Measurements from ENCODE around the gene GBA3.

GBA3 gene

DNA sequence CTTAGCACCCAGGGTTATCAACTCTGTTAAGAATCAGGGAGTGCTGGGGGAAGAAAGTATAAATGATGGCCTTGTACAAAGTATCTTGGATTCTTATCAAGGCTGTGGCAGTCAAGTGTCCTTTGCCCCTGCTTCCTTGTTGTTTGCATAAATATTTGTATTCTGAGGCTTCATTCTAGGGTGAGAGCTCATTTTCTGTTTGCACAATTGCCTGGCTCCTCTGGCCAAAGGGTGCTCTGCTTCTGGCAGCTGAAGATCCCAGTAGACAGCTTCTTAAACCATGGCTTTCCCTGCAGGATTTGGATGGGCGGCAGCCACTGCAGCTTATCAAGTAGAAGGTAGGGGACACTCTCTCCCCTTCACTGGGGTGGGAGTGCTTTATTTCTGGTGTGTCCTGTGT is at the start of gene GBA3:
GBA3 (plus strand) TSS at position 202 of the 400 bp plus-strand sequence.
- no peak for FAIRE-seq

DNA sequence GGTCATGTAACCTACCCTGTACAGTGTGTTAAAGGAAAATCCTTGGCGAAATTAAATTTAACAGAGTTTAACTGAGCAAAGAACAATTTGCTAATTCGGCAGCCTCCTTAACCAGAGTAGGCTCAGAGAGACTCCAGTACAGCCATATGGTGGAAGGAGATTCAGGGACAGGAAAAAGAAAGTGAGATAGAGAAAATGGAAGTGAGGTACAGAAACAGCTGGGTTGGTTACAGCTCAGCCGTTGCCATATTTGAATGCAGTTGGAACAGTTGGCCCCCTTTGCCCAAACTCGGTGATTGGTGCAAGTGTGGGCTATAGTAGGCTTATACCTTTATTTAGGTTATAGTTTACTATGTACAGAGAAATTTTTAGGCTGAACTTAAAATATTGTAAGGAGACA is 48.8 kb upstream of the GBA3 start:
- no peak for FAIRE-seq

DNA sequence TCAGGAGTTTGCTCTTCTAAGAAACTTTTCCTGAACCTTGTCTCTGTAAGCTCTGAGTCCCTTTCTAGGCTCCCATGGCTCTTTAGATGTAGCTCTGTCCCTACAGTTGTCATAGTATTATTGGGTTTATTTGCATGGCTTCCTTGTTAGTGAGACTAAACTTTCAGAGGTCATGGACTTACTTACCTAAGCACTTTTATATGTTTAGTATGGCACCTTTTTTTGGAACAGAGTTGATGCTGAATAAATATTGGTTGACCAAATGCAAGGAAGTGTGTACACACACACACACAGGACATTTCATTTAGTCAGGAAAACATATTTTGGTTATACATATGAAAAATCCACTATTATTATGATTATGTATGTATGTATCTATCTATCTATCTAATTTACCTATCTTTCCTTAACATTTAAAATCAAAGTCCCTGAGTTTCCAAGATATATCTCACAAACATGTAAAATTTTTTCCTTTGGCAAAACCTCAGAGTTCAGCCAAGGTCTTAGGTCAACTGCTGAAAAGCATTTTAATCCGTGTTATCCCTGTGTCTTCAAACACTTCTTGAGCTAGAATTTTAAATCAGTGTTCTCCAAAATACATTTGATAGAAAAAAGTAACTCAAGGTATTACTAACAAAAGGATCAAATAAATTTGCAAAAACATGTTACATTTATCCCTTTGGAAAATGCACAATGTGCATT is 47.1 kb upstream of the GBA3 start:
- FAIRE-seq: no peak

DNA sequence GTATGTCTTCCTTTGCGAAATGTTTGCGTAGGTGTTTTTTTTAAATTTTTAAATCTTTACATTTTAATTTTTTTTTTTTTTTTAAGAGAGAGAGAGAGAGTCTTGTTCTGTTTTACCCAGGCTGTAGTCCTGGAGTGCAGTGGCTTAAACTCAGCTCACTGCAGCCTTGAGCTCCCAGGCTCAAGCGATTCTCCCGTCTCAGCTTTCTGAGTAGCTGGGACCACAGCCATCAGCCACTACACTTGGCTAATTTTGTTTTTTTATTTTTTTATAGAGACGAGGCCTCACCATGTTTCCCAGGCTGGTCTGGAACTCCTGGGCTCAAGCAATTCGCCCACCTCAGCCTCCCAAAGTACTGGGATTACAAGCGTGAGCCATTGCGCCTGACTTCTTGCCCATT is 43.7 kb upstream of the GBA3 start:
- no peak for FAIRE-seq

DNA sequence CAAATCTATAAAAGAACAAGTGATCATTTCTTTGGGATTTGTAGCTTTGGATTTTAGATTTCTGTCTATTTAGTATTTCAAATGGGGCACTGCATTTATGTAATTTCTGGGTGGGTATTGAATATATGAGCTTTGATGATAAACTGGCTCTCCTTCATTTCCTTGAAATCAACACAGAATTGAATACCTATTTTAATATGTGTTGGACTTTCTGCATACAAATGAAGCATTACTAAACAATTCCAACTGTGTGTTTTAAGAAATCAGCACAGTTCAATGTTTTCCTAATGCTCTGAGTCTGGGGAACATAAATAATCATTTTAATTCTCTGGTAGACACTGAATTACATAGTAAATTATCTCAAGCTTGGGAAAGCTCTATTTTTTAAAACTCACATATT is 42.0 kb upstream of the GBA3 start:
- FAIRE-seq: no peak

DNA sequence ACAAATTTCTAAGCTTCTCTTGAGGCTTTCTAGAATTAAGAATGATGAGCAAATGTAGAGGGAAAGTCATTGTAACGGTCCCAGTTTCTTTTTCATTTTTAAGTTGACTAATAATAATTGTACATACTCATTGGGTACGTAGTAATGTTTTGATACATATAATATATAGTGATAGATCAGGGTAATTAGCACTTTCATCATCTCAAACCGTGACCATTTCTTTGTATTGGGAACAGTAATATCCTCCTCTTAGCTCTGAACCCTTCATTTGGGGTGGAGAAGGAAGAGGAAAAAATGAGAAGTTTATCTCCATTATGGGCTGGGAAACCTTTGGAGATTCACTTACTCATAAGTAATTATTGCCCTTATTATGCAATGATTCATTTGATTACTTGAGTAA is 39.0 kb upstream of the GBA3 start:
- FAIRE-seq: no peak

DNA sequence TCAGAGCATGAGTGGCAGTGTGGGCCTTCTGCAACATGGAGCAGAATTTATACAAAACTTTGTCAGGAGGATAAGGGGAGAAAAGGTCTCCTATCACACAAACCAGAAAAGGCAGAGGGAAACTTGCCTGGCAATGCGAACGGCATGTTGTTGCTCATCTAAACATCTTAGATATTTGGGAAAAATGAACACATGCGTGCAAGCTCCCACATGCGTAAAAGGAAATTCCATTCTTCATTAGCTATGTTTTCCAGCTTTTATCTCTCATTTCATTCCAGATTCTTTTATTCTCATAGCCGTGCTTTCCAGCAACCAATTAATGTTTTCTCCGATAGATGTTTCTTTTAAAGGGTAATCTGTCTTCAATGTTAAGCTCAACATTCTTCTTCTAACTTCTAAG is 31.3 kb upstream of the GBA3 start:
- no peak for FAIRE-seq

DNA sequence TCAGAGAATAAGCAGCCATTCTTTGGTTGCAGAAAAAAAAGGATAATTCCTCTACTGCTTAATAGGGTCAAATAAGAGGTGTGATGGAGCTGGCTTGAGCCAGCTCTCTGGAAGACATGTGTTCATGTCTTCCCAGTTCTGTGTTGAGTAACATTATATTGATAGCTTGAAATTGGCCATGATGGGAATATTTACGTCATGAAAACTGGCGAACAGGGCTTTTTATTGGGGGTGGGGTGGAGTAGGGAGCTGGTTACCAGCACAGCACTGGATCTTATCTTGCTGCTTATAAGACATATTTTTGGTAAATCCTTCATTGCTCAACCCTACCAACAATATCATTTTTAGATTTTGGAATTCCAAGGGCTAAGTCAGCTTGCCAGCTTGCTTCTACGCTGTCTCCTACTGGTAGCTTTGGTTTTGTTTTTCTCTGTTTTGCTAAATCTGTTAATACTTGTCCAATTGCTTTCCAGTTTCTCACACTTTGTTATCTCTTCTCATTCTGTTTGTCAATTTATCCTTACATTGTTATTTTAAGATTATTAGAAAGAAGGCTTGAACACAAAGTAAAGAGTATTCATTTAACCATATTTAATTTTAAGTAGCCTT is 25.3 kb upstream of the GBA3 start:
- no peak for FAIRE-seq

DNA sequence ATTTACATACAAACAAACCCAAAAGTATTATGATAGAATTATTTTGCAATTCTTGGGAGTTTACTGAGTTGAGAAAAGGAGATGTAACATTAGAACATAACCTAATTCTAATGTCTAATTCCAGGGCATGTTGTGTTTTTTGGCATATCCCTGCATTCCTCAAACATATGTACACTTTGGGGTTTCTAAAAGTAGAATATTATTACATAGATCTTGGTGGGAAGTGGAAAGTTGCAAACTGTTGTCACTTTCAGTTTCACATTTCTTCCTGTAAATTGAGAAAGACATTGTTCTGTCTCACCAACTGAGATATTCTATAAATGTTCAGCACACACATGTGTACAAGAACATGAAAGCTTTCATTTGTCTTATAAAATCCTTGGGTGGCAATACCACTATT is 24.4 kb upstream of the GBA3 start:
- FAIRE-seq: no peak

DNA sequence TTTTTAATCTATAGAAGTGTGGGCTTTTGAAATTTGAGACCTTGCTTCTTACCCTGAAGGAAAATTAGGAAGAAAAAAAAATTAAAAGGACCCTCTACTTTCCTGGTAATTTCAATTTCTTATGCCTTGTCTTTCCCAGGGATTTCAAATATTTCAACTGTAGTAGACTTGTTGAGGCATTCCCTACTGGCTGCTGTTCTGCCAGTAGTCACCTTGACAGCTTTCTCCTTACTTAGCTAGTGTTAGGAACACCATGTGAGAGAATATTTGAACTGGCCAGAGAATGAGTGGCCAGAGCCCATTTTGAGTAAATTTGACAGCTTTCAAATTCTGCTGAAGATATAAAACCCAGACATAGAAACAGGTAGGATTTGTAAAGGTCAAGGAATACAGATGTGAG is 24.0 kb upstream of the GBA3 start:
- no peak for FAIRE-seq

DNA sequence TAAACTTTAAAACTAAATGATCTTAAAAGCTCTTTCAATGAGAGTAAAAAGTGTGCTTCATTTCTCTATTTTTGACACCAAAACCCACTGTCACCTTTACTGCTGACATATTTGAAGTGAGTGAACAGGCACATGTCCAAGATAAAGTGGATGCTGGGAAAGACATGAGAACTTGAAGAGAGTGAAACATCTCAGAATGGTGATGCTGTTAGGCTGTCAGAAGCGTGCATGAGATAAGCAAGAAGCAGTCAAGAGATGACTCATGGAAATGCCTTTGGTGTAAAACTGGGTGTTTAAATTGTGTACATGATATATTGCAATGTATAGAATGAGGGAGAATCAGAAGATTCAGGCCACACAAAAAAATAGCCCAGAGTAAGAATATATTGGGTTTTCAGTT is 21.8 kb upstream of the GBA3 start:
- no peak for FAIRE-seq

DNA sequence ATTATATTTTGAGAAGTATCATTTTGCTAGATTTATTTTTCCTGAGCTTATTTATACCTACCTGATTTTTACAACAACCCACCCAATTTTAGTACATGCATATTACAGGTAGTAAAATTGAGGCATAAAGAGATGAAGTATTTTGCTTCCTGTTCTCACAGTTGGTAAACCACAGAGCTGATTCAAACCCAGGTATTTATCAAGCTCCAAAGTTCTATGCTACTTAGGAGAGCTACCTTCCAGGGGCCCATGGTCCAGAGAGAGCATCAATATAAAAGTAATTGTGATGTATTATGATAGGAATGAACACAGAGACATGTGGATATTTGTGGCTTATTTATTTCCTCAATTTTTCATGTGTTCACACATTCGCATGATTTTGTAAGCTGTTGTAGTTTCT is 20.2 kb upstream of the GBA3 start:
- no peak for FAIRE-seq

DNA sequence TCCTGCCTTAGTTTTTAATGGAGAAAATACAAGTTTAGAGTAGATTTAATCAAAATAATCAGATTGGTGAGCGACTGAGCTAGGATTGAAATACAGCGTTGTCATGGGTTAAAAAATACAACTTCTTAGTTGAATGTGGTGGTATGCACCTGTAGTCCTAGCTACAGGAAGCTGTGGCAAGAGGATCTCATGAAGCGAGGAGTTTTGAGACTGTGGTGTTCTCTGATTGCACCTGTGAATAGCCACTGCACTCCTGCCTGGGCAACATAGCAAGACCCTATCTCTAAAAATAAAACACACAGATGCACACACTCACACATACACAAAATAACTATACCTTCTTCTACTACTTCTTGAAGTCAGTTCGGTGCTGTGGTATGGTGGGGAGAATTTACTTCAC is 19.8 kb upstream of the GBA3 start:
- no peak for FAIRE-seq

DNA sequence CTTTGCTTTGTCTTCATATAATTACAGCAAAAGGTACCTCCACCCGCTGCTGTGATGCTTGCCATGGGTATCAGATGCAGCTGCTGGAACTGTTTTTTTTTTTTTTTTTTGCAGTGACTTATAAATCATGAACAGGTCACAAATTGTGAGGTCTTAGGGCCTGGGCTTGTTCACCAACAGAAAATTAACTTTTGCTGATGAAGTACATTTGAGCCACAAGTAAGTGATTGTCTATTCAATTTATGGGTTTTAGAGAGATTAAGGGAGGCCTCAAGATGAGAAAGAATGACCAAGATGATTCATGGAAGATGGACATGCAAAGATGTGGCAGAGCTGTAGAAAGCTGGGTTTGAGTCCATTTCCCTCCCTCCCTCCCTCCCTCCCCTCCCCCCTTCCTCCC is 18.0 kb upstream of the GBA3 start:
- FAIRE-seq: no peak

DNA sequence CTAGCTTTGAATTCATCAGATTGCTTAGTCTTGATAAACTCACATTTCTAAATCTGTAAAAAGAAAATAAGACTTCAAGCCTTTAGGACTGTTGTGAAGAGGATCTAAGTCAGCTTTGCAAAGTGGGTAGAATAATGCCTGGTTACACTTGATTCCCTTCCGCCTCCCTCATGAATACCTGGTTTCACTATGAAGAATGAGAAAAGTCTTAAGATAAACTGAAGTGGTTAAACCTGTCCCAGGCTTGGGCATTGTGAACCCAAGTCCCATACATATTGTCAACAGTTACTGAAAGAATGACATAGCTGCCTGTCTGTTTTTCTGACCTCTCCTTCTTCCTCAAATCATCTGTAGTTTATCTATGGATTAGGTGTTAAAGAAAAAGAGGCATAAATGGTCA is 16.7 kb upstream of the GBA3 start:
- no peak for FAIRE-seq

DNA sequence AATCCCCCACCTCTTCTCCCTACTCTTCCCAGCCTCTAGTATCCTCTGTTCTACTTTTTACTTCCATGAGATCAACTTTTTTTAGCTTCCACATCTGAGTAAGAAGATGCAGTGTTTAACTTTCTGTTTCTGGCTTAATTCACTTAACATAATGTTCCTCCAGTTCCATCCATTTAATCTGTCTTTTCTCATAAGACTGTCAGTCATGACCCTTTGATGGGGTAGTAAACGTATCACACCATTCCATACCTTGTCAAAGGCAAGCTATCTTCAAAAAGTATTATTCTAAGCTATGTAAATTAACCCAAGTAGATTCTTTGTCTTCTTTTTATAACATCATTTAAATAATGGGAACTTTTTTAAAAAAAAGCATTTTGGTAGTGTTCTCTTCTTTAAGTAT is 15.0 kb upstream of the GBA3 start:
- no peak for FAIRE-seq

DNA sequence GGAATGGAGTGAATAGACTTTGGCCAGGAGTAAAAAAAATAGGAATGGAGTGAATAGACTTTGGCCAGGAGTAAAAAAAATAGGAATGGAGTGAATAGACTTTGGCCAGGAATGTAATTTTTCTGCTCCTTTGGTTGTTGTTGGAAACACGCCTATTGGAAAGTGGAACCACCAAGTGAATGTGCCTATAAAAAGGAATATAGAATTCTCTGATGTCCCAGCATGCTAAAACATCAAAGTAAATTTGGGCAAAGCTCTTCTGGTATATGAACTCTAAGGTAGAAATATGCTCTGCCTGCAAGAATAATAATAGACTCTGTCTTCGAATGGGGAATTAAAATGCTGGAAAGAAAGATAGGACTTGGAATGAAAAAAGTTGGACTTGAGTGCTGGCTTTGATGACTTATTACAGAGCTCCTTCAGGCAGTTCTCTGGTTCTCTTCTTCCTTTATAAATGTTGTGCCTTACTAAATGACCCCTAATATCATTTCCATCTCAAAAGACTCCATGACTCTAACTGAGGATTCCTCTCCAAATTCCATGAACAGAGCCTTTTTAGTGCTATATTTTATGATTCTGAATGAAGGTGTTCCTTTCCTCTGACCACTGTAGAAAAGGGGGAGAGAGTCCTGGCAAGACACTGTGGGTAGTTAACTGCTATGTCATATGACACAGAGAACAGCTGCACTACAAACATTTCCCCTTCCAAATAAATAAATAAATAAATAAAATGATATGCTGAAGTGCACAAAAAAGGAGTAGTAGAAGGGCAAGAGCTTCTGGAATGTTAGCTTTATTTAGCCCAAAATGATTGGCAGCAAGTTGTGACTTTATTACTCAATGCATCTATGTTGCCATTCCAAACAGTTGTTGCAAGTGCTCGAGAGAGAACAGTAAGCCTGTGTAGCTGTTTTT is 13.5 kb upstream of the GBA3 start:
- FAIRE-seq: no peak

DNA sequence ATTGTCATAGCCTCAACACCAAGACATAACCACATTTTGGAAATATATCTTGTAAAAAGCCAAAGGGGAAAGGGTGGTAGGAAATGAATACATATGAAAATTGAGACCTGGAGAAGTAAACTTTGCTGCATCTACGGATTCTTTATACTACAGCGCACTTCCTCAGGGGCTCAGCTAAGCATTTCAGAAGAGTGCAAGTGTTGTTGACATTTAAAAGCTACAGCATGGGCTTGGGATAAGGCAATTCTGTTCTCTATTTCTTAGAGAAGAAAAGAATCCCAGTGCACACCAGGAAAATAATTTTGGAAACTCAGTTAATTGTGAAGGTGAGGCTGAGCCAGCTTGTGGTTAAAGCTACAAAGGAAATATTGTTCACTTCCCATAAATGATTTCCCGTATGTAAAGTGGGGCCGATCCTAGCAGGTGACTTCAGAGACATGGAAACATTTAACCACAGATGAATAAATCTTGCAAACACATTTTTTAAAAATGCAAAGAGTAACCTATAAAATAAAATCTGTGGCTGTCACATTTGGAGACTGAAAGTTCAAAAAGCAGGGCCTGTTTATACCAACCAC is 12.6 kb upstream of the GBA3 start:
- FAIRE-seq: no peak

DNA sequence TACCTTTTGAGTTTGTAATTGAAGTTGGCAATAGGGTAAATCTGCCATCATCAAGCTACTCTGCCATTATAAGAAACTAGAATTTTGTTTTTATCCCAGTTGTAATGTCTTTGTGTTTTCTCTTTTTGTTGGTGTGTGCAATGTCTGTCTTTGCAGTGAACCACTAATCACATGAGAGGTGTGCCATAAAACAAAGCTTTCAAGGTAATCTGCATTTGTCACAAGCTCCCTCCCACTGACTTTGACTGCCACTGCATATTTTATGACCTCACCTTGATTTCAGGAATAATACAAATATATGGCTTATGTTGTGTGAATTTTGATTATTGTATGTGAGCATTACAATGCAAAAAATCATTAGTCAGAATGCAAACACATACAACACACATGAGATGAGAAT is 9.0 kb upstream of the GBA3 start:
- no peak for FAIRE-seq

DNA sequence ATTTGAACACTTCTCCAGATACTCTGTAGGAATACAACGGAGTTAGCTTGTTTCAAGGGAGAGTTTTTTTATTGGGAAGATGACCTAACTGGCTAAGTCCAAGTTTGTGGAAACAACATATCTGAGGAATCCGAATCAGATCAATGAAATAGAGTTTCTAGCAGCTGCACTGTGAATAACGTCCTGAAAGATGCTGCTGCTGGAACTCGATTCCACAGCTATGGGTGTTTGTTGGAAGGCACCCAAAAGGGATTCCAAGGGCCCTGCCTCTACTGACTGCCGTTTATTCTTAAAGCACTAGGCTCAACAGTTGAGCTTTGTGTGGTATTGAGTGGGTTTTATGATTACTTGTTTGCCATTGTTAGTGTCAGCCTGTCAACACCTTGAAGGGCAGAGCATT is 6.6 kb upstream of the GBA3 start:
- FAIRE-seq: no peak

DNA sequence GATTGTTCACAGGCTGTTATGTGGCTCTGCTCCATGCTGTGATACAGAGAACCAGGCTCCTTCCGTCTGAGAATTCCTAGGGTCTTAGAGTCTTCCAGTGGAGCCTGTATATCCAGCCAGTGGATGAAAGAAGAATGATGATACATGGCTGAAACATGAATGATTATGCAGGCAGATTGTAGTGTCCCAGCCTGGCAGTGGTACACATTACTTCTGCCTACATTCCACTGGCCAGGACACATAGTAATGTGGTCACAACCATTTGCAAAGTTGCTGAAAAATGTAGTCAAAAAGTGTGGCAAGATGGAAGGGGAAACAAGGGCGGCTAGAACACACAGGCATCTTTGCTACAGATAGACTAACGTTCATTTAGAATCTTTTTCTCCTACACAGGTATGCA is 4.5 kb upstream of the GBA3 start:
- FAIRE-seq: no peak

DNA sequence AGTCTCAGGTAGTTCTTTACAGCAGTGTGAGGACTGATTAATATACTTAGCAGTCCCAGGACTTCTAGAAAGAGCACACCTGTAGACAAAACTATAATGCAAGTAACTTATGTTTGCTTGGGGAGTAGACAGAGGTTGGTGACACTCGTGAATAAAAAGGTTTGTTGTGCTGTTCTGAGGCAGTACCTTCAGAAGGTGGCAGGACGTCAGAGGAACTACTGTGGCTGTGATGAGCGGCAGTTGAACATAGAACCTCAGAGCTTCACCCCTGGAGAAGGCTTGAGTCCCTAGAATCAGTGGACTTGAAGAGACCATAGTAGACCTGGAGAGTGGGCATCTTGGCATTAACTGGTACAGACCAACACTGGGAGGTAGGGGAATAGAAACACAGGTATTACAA is 3.3 kb upstream of the GBA3 start:
- FAIRE-seq: no peak

DNA sequence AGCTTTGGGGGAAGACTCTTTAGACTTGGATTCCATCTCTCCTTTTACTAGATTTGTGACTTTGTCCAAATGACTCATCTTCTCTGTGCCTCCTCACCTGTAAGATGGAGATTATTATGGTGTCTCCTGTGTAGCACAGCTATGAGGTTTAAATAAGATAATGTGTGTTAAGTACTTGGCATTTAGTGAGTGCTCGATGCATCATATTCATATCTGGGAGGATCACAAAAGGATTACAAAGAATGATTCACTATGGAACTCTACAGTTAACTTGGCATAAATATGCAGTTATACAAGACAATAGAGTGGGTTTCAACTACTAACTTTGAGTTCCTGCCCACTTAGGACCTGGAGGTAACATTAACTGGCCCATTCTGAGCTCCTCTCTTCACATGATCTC is 2.3 kb downstream of the GBA3 start:
- no peak for FAIRE-seq

DNA sequence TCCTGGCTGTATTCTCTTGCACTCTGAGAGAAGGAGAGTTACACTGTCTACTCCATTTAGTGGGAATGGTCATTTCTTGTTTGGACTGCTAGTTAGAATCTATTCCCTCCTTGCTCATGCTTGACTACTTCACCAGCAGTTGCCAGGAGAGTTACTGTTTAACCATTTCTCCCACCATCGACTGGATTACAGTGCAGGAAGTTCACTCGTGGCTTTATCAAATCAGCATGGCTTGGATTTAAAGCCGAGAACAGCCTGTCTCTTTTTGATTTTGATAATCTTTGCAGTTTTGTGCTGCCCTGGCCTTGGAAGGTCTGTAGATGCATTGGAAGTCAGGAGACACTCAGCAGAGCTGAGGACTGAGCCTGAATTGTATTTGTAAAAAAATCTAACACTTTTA is 3.2 kb downstream of the GBA3 start:
- no peak for FAIRE-seq
